HUES48 (cell line): Measurements from ENCODE around the gene DGCR2.

Source experiments
- H3K27ac ChIP-seq: one replicate; pipeline ENCODE4 v1.7.0; 2013; ENCODE audit warnings: low read depth, low read length, inconsistent platforms
- H3K27me3 ChIP-seq: 2 replicates; pipeline ENCODE4 v1.6.1; 2013; ENCODE audit warnings: mild to moderate bottlenecking, low read length; ENCODE audit not compliant: control insufficient read depth, insufficient read depth
- H3K36me3 ChIP-seq: 2 replicates; pipeline ENCODE4 v1.6.1; 2013; ENCODE audit warnings: low read length; ENCODE audit not compliant: control insufficient read depth, insufficient read depth
- H3K4me1 ChIP-seq: 2 replicates; pipeline ENCODE4 v1.6.1; 2013; ENCODE audit warnings: mild to moderate bottlenecking, low read length; ENCODE audit not compliant: control insufficient read depth, insufficient read depth
- H3K4me3 ChIP-seq: 2 replicates; pipeline ENCODE4 v1.5.1; 2013; ENCODE audit warnings: mild to moderate bottlenecking, low read depth, low read length
- H3K9ac ChIP-seq: 2 replicates; pipeline ENCODE4 v1.6.1; 2013; ENCODE audit warnings: mild to moderate bottlenecking, low read depth, low read length, moderate library complexity
- H3K9me3 ChIP-seq: 2 replicates; pipeline ENCODE4 v1.6.1; 2013; ENCODE audit warnings: low read length; ENCODE audit not compliant: control insufficient read depth, insufficient read depth

Gene DGCR2

GRCh38 chr22:19152942-19153883 is 31.0 kb upstream of the DGCR2 start:
- Histone ChIP-seq H3K9ac (no peak overlapping the region), H3K27me3 (peaks cover 59% of the 10 kb centered on the region), H3K9me3 (no peaks in the 10 kb centered on the region), H3K27ac (no peak overlapping the region), H3K36me3 (no peaks in the 10 kb centered on the region), H3K4me1 (no peaks in the 10 kb centered on the region), H3K4me3 (no peak overlapping the region)

GRCh38 chr22:19151329-19152191 is 29.3 kb upstream of the DGCR2 start:
- Histone ChIP-seq H3K27ac (no peak overlapping the region), H3K4me1 (no peaks in the 10 kb centered on the region; the same call in 1 of the 2 replicates), H3K27me3 (peaks cover 75% of the 10 kb centered on the region), H3K4me3 (no peak overlapping the region), H3K9me3 (no peaks in the 10 kb centered on the region), H3K36me3 (no peaks in the 10 kb centered on the region), H3K9ac (no peak overlapping the region)

GRCh38 chr22:19150482-19151328 is 28.5 kb upstream of the DGCR2 start:
- H3K9ac ChIP-seq: no peak overlapping the region
- H3K27ac ChIP-seq: no peak overlapping the region
- no peaks in the 10 kb centered on the region for H3K9me3 ChIP-seq
- no peaks in the 10 kb centered on the region for H3K36me3 ChIP-seq
- H3K4me3 ChIP-seq: no peak overlapping the region; the same call in 1 of the 2 replicates
- H3K4me1 ChIP-seq: no peaks in the 10 kb centered on the region; the same call in 1 of the 2 replicates
- H3K27me3 ChIP-seq: peaks cover 83% of the 10 kb centered on the region

- Histone ChIP-seq H3K9me3 (no peaks in the 10 kb centered on the region), H3K9ac (no peak within 1 kb of the TSS), H3K27me3 (peaks cover 84% of the 10 kb centered on the region), H3K27ac (no peak within 1 kb of the TSS), H3K4me1 (no peaks in the 10 kb centered on the region; the same call in 1 of the 2 replicates), H3K36me3 (no peaks in the 10 kb centered on the region), H3K4me3 (peak within 1 kb of the TSS; percentile 44)
Measured at GRCh38 chr22:19149991-19150390, 27.8 kb upstream of the DGCR2 start, which contains the start of gene GSC2. GSC2 (minus strand) TSS chr22:19150292; CDS start chr22:19150283, 9 bp downstream.

GRCh38 chr22:19149047-19149883 is 27.1 kb upstream of the DGCR2 start:
- H3K9ac ChIP-seq: no peak overlapping the region
- no peaks in the 10 kb centered on the region; the same call in 1 of the 2 replicates for H3K4me1 ChIP-seq
- H3K9me3 ChIP-seq: no peaks in the 10 kb centered on the region
- no peak overlapping the region for H3K27ac ChIP-seq
- peaks cover 81% of the 10 kb centered on the region for H3K27me3 ChIP-seq
- H3K4me3 ChIP-seq: peak overlapping the region; percentile 44
- H3K36me3 ChIP-seq: no peaks in the 10 kb centered on the region

GRCh38 chr22:19148417-19149046 is 26.3 kb upstream of the DGCR2 start:
- Histone ChIP-seq H3K36me3 (no peaks in the 10 kb centered on the region), H3K27ac (no peak overlapping the region), H3K9me3 (no peaks in the 10 kb centered on the region), H3K9ac (no peak overlapping the region), H3K4me1 (no peaks in the 10 kb centered on the region; the same call in 1 of the 2 replicates), H3K4me3 (peak overlapping the region; percentile 44; the same call in 1 of the 2 replicates), H3K27me3 (peaks cover 77% of the 10 kb centered on the region)

- Histone ChIP-seq H3K27ac (no peak overlapping the region), H3K4me1 (no peaks in the 10 kb centered on the region; the same call in 1 of the 2 replicates), H3K9ac (no peak overlapping the region), H3K4me3 (no peak overlapping the region), H3K36me3 (peaks cover 3% of the 10 kb centered on the region; the same call in 1 of the 2 replicates), H3K27me3 (peaks cover 66% of the 10 kb centered on the region), H3K9me3 (no peaks in the 10 kb centered on the region)
Measured at GRCh38 chr22:19147195-19147780, 25.1 kb upstream of the DGCR2 start.

- H3K9me3 ChIP-seq: no peaks in the 10 kb centered on the region
- H3K4me3 ChIP-seq: no peak overlapping the region
- H3K4me1 ChIP-seq: no peaks in the 10 kb centered on the region; the same call in 1 of the 2 replicates
- H3K27ac ChIP-seq: no peak overlapping the region
- peaks cover 57% of the 10 kb centered on the region for H3K27me3 ChIP-seq
- no peak overlapping the region for H3K9ac ChIP-seq
- peaks cover 11% of the 10 kb centered on the region for H3K36me3 ChIP-seq
Measured at GRCh38 chr22:19146215-19146968, 24.2 kb upstream of the DGCR2 start.
